ENCODE measurements around the gene SF3B5.
A peak's percentile ranks its signal among the peaks of the same experiment; 100 is the strongest.
"Not testable (repeated sequence)": the region's sequence is repeated elsewhere in the genome, so short reads cannot be mapped to it uniquely, and the experiment has no call there.

SF3B5 gene

DNA sequence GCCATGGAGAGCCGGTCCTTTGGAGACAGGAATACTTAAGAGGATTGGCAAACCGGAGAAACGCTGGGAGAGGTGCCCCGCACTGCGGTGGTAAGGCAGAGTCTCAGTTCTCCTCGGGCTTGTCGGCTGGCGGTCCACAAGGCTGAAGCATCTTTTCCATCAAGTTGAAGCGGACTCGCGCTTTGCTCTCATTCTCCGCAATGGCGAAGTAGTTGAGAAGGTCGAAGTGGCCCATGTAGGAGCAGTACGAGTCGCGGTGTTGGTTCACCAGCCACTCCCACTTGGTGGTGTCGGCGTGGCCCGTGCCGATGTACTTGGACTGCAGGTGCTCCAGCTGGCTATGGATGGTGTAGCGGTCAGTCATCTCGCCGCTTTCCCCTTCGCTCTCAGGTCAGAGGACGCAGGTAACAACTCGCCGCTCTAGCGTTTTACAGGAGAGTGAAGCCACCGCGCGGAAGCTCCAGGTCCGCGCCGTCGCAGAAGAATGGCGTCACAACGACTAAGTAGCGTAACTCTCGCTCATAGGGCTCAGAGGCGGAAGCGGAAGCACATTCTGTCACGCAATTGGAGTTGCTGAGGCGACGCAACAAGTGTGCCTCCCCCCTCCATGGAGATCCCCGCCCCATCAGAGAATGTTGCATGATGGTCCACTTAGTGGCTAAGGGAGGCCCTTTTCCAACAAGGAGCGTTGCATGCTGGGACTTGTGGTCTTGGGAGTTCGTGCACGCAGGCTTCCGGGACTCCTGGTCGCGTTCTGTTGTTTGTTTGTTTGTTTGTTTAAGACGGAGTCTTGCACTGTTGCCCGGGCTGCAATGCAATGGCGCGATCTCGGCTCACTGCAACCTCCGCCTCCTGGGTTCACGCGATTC, at the start of gene SF3B5:
Gene SF3B5 (minus strand): TSS at position 440 of the 869 bp plus-strand sequence. CDS start 76 bp downstream, at position 364.
- peak; percentile 100 for DNase-seq

DNA sequence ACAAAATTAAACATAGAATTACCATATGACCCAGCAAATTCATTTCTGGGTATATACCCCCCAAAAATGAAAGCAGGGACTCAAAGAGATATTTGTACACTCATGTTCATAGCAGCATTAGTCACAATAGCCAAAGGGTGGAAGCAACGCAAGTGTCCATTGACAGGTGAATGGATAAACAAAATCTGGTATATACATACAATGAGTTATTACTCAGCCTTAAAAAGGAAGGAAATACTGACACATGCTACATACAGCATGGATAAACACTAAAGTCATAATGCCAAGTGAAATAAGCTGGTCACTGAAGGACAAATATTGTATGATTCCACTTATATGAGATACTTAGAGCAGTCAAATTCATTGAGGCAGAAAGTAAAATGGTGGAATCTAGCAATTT, 49.6 kb upstream of the SF3B5 start:
- no peak for DNase-seq

DNA sequence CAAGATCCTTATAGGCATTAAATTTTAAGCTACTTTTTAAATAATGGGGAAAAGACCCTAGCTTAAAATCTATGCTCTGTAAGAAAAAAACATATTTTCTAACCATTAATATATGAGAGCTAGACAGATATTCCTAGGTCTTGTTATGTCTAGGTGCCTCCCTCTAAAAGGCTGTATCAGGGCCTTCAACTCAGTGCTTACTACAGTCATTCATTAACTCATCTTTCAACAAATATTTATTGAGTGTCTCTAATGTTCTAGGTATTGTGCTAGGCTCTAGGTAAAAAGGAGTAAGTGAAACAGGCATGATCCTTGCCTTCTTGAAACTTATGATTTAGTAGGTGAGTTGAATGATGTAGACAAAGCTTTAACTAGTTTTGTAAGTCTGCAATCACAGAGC, 48.5 kb upstream of the SF3B5 start:
- DNase-seq: no peak

DNA sequence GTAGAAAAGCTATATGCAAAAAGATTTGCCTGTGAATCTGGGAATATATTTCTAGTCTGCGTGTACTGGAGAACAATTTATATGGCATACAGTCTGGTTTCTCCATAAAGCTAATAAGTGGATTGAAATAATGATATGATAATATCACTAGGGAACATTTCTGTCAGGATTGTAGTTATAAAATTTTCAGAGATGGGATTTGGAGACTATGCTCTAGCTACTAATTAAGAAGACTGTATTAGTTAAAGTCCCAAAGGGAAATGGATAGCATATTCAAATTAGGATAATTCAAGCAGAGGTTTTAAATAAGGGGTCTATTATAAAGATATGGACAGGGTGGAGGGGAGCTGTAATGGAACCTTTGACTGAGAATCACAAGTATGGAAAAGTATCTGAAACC, 47.7 kb upstream of the SF3B5 start:
- DNase-seq: no peak

GRCh38 chr6:144141470-144141869, 46.1 kb upstream of the SF3B5 start:
- no peak for DNase-seq

- no peak for DNase-seq
Measured at GRCh38 chr6:144140867-144141266, 45.5 kb upstream of the SF3B5 start.

DNA sequence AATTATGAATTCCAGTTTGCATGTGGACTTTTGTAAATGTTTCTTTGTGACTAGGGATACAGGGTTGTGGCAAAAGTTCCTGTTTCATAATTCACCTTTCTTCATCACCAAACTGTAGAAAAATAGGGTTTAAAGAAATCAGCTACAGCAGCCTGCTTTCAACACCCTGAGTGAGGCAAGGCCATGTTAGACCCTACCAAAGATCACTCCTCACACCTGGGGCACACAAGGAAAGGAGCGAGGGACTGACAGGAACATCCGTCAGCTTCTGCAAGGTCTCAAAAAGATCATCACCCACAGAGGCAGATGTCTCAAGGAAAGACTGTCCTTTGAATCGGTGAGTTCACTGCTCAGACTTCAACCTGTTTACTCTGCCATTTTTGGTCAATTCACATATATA, 44.4 kb upstream of the SF3B5 start:
- no peak for DNase-seq

GRCh38 chr6:144138542-144138941, 43.2 kb upstream of the SF3B5 start:
- DNase-seq: no peak

DNA sequence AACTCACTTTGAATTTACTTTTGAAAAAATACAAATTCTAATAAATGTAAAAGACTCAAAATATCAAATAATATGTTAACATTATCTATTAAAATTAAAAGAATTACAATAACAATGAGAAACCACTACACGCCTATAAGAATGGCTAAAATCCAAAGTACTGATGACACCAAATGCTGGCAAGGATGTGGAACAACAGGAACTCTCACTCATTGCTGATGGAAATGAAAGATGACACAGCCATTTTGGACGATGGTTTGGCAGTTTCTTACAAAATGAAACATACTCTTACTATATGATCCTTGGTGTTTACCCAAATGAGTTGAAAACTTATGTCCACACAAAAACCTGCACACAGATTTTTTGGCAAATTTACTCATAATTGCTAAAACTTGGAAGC, 39.4 kb upstream of the SF3B5 start:
- DNase-seq: no peak

DNA sequence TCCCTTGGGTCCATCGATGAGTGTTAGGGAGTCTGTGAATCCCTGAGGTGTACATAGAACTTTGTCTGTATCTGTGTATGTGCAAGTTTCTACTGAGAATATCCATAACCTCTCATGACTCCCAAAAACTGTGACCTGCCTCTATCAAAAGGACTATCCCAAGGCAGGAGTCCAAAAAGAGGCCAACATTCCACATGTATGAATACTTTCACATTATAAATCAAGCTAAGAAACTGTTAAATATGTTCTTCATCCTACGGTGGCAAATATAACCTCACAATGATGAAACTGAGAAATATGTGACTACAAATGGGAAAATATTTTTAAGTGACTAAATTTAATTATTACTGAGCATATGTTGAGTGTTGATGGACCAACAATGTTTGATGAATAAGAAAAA, 38.8 kb upstream of the SF3B5 start:
- no peak for DNase-seq

GRCh38 chr6:144133225-144133821, 38.0 kb upstream of the SF3B5 start:
- peak in 1 of 3 experiments; percentile 60 for DNase-seq

DNA sequence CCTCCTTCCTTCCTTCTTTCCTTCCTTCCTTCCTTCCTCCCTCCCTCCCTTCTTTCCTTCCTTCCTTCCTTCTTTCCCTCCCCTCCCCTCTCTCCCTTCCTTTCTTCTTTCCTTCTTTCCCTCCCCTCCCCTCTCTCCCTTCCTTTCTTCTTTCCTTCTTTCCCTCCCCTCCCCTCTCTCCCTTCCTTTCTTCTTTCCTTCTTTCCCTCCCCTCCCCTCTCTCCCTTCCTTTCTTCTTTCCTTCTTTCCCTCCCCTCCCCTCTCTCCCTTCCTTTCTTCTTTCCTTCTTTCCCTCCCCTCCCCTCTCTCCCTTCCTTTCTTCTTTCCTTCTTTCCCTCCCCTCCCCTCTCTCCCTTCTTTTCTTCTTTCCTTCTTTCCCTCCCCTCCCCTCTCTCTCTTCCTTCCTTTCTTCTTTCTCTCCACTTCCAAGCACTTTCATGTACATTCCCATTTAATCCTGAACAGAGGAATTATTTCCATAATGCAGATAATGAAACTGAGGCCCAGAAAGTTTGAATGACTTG, 36.9 kb upstream of the SF3B5 start:
- DNase-seq: not testable (repeated sequence)

- DNase-seq: no peak
Measured at GRCh38 chr6:144131248-144131709, 35.9 kb upstream of the SF3B5 start.

GRCh38 chr6:144129469-144129868, 34.1 kb upstream of the SF3B5 start:
- DNase-seq: no peak

GRCh38 chr6:144127097-144127496, 31.7 kb upstream of the SF3B5 start:
- no peak for DNase-seq

DNA sequence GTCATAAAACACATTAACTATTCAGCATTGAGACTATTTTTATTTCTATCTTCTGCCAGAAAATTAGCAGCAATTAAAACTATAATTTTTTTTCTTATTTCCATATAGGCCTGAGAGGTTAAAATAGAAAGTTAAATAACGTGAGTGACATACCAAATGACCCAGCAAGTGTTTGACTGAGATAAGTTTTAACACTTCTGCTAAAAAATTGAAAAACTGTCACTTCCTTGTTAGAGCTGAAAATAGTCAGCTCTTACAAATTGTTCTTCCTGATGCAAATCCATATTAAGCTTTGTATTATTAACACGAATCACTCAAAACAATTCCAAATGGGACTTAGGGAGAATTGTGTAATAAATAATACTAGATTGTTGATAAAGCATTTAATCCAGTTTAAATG, 28.5 kb upstream of the SF3B5 start:
- no peak for DNase-seq

DNA sequence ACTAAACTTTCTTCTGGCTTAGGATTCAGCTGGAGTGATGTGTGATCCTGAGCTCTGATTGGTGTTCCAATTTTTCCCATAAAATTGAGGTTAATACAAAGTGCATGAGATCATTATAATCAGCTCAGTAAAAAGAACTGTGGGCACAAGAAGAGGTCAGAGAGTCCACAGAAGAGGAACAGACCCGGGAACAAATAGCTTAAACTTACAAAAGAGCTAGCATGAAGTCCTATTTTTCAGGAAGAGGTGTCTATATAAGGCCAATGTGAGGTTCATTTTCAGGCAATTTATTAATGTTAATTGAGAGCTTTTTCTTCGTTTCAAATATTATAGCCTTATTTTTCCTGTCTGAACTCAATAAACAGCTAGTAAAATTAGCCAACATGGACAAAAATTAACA, 28.0 kb upstream of the SF3B5 start:
- DNase-seq: no peak

DNA sequence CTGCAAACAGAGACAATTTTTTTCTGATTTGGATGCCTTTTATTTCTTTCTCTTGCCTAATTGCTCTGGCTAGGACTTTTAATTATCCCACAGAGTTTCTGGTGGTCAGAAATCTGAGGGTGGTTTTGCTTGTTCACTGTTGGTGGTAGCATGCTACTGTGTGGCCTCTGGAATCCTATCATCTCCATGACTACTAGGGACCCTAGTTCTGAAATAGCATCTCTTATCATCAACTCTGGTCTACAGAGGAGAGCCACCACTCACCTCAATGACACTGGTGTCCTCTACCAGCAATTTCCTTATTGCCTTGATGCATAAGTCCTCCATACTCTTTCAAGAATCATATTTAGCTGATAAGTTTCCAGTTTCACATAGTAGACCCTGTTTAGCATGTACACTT, 27.5 kb upstream of the SF3B5 start:
- no peak for DNase-seq

DNA sequence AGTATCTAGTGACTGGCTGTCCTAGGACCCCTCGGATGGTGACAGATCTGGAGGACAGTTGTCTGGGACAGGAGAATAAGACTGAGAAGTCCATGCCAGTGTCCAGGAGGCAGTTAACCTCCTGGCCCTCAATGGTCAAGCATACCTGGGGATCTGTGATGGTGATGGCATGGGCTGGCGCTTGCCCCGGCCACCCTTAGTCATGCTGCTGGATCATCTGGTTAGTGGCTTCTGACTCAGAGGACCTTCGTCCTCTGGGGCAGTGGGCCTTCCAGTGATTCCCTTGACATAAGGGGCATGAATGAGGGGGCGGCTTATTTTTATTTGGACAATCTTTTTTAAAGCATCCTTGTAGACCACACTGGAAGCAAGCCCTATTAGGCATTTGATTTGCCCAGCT, 24.0 kb upstream of the SF3B5 start:
- no peak for DNase-seq

GRCh38 chr6:144115219-144115618, 19.8 kb upstream of the SF3B5 start:
- DNase-seq: no peak

GRCh38 chr6:144113366-144113765, 18.0 kb upstream of the SF3B5 start:
- DNase-seq: no peak

DNA sequence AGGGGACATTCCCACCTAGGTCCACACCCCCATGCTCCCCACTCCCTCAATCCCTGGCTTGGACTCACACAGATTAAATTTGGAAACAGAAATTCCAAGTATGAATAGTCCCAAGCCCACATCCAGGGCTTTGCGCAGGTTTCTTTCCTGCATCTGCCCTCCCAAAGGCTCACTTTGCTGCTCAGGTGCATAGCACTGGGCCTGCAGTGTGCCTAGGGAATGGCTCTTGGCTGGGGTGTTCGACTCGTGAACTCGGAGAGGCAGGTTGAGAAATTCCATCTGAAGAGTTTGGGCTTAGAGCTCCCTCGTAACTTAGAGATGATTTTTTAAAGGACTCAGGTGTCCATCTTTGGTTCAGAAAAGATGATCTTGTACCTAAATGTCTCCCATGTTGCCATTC, 14.8 kb upstream of the SF3B5 start:
- no peak for DNase-seq

- DNase-seq: no peak
Measured at GRCh38 chr6:144106206-144106605, 10.8 kb upstream of the SF3B5 start.

GRCh38 chr6:144104898-144105487, 9.6 kb upstream of the SF3B5 start:
- DNase-seq: peak; percentile 66 to 92 (median 82)
